SKM-1 treated with dmso at 0.1 percent for 144 hours (cell line): ENCODE measurements around the gene CCDC107.
A peak's percentile ranks its signal among the peaks of the same experiment; 100 is the strongest.

ENCODE experiments used
- DNase-seq: peaks from one replicate; lab custom pipeline; 2025; ENCODE audit not compliant: unreplicated experiment; lab: John Stamatoyannopoulos, UW

CCDC107 gene

DNA sequence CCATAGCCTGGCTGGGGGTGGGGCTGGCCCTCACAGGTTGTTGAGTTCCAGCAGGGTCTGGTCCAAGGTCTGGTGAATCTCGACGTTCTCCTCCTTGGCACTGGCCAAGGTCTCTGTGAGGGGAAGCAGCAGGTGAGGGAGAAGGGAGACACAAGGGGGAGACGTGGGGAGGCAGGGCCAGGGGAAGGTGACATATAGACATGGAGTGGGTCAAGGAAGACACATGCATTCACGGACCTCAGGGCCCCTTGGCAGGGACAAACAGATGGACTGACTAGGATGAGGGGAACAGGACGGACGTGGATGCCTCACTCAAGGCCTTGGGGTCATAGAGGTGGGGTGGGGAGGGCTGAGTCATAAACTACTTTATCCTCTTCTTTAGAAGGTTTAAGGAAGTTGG, 24.0 kb downstream of the CCDC107 start:
- no peak for DNase-seq

DNA sequence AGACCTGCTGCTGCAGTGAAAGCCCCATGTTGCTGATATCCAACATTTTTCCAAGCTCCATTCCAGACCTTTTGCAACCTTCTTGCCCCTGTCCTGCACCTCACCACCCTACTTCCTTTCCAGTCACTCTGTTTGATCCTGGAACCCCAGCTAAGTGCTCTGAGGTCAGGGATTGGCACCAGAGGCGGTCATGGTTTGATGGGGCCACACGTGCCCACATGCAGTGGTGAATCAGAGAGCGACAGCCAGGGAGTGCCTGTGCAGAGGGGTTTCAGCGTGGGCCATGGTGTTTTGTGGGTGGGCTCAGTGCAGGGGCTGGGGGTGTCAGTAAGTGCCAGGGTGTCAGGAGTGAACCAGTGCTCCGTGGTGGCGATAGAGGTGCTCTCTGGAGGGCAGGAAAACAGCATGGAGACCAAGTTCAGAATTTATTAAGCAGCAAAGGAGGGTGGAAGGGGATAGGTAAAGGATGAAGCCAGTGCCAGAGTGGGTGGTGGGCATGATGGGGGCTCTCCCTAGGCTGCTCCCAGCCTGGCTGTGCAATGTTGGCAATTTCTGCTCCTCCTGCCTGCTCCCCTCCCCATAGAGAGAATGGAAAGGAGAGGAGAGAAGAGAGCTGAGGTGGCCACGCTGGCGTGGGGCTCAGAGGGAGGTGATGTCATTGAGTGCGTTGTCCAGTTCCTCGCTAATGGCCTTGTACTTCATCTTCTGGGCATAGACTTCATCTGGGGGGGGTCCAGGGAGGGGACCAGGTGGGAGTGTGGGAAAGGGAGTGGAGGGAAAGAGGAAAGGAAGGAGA, 24.6 kb downstream of the CCDC107 start:
- DNase-seq, result no peak

DNA sequence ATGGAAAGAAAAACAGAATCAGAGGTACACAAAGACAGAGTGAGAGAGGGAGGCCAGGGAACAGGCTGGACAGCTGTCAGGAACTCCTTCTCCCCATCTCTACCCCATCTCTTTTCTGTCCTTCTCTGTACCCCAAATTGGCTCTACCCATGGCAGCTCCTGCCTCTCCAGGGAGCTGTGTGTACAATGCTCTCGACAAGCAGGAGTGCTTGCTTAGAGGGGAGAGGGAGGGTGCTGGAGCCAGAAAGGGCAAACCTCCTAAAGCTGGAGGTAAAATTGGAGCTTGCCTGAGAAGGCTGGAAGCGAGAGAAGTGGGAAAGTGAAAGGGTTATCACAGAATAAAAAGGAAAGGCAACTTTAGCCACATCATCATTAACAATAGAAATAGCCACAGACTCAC, 25.2 kb downstream of the CCDC107 start:
- DNase-seq, result no peak

DNA sequence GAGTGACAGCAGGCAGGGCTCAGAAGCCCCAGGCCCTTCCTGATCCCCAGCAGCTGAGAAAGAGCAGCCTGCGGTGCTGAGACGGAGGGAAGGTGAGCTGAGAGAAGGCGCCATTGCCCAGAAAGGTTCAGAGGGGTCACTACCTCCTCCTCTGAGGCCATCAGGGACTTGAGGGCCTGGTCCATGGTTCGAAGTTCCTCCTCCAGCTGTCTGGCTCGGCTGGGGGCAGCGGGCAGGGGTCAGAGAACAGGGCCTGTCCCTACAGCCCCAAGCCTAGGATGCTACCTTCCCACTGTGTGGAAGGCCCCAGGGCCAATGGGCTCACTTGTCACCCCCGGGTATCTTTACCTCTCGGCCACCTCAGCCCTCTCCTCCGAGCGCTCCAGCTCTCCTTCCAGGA, 26.8 kb downstream of the CCDC107 start:
- no peak for DNase-seq

DNA sequence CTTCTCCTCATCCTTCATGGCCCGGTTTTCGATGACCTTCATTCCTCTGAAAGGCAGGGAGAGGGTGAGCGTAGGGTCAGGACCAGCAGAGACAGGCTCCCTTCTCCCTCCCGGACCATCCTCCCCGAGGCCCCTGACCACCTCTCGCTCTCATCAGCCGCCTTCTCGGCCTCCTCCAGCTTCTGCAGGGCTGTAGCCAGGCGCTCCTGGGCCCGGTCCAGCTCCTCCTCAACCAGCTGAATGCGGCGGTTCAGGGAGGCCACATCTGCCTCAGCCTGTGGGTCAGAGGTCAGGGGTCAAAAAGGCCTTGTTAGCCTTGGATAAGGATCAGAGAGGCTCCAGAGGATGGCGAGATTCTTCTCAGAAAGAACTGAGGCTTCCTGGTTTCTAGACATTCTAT, 27.4 kb downstream of the CCDC107 start:
- DNase-seq, result no peak

DNA sequence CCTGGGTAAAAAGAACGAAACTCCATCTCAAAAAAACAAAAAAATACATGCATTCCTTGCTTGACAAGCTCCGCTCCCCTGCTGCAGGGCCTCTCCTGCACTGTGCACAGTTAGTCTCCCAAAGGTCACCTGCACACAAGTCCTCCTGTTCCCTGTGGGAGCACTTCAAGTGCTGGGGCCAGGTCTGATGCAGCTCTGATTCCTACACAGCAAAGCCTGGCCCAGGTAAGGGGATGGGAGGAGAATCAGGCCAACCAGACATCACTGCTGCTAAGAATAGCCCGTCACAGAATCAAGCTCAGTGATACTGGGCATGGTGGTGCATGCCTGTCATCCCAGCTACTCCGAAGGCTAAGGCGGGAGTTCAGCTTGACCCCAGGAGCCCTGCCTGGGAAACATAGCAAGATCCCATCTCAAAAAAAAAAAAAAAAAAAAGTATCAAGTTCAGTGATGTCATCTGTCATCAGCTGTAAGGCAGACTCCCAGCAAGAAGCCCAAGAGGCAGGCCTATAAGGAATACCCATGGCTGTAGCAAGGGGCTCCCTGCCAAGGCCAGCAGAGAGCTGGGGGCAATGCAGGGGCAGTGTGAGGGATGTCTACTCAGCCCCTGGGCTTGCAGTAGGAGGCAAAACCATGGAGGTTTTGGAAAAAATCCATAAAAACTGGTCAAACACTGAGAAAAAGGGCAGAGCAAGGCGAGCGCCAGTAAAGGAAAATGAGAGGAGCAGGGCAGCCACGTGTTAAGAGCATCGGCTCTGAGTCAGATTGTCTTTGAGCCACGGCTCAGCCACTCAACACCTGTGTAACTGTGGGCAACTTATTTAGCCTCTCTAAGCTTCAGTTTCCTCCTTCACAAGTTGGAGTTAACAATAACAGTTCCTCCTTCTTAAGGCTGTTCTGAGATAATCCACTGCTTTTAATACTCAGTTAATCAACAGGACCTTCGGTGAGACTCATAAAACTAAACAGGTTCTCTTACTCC, 28.4 kb downstream of the CCDC107 start:
- no peak for DNase-seq

DNA sequence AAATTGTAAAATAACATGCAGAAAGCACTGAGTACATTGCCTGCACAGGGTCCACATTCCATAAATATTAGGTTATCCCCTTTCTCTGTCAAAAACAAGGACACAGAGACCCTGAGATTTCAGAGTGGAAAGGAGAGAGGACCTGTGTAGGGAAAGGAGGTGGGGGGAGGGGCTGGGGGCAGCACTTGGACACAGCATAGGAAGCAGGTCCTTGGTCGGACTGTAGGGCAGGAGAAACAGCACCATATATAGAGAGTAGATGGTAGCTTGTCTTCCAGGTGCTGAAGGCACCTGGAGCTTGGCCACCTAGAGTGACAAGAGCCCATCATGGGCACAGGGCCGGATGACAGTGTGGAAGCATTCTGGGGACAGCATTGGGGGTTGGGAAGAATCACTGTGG, 29.2 kb downstream of the CCDC107 start:
- no peak for DNase-seq

DNA sequence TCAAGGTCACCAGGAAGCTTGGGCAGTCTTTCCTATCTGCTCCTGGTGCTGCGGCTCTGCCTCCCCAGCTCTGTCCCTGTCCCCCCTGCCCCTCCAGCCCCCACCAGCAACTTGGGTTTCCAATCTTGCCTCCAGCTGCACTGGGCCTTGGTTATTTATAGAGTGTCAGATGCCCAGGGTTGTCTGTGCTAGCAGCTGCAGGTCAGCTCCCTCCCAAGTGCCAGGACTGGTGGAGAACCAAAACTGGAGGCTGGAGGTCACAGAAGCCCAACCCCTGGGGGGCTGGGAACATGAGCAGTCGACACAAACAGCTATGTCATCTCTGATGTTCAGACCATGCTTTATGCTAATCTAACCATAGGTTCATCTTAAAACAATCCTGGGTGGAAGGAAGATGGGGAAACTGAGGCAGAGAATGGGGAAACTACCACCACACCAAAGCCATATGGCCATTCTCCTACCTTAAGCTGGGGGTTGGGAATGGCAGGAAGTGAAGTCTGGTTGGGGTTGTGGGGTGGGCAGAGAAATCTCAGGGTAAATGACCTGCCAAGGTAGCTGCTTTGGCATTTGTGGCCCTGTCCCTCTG, 30.0 kb downstream of the CCDC107 start:
- DNase-seq, result no peak

DNA sequence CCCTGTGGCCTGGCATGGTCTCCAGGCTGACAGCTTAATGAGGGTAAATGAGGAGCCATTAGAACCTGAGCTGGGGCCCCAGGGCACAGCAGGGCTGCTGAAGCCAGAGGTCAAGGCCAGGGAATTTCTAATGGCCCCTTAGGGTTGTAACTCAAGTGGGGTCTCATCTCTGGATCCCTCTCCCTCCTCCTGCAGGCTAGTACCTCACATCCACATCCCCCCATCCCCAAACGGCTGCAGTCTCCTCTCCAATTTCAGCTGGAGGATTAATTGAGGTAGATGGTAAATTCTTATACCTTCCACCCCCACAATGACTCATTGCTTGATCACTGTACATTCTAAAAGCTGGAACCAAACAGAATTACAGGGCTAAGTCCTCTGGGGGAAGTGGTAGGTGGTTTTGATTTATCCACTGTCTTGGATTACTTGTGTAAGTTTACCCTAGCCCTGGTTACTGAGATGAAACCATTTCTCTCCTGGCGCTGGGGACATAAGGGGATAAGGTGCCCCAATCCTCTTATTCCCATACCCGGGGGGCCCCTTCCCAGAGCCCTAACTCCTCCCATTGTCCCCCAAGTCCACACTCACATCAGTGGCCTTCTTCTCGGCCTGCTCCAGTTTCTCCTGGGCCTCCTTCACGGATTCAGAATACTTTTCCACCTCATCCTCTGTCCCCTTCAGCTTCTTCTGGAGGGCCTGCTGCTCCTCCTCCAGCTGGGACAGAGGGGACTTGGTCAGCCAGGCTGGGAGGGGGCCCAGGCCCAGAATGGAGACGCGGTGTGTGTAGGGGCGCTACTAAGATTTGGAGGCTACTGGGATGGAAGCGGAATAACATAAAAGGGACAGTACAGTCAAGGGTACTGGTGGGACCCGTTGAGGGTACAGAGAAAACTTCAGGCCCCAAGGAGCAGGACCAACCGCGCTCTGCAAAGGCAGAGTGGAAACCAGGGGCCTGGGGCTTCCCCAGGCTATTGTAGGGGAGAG, 30.8 kb downstream of the CCDC107 start:
- no peak for DNase-seq

DNA sequence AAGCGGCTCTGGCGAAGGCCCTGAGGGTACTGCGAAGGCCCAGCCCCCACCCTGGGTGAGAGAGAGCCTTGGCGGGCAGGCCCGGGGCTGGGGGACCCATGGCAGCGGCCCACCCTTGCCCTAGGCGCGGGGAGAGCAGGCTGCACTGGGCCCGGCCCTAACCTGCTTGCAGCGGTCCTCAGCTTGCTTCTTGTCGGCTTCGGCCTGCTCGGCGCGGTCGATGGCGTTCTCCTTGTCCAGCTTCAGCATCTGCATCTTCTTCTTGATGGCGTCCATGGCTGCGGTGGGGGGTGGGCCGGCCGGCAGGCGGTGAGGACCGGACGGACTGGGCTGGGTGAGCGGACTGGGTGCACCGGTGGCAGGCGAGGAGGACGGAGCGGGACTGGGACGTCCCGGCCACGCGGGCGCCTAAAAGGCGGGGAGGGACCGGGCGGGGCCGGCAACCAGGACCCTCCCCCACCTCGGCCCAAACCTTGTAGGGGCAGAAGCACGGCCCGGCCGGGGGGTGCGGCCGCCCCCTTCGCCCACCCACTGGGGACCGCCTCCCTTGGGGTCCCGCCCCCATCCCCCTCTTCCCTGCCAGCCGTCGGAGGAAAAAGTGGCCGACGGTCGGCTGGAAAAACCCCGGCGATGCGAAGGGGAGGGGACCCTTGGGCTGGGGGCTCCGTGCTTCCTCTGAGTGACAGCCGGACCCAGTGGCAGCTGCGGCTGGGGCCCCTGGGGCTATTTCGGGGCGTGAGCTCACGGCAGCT, 31.6 kb downstream of the CCDC107 start, which contains the start of gene TPM2:
TPM2 (minus strand) TSS at position 384 of the 752 bp plus-strand sequence; CDS start at position 276, 108 bp downstream.
- no peak for DNase-seq

DNA sequence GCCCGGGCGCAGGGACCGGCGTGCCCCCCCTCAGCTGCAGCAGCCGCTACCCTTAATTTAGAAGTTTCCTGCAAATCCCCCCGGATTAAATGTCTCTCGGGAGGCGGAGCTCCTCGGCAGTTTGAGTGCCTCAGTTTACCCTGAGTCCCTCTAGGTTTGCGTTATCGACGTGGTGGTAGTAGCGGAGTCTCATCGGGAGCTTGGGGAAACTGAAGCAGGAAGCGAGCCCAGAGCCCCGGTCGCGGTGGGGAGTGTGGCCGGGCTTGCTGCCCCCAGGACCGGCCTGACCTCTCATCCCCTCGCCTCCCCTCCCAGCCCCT, 32.2 kb downstream of the CCDC107 start:
- DNase-seq, result no peak

DNA sequence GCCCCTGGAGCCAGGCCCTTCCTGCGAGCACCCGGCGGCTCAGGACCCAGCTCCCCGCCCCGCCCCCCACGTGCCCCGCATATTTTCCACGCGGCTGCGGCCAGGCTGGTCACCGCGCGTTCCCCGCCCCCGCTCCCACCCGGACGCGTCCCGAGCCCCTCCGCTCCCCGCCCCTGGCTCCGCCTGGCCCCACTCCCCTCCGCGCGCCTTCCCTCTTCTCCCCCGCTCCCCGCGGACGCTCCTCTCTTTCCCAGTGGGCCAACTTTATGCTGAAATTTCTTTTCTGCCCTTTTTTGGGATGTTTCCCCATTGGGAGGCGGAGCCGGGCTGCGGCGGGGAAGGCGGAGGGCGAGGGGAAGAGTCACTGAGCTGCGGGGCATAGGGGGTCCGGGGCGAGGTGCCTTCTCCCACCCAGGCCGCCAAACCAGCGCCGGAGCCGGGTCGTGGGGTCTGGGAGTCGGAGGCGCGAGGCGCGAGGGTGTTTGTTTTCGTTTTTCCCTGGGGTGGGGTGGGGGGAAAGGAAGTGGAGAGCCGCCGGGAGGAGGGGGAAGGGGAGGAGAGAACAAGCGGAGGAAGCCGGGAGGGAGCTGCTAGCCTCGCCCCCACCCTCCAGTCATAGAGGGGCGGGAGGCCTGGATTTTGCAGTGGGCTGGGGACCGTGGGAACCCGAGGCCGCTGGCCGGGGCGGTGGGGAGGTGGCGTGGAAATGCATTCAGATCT, 32.7 kb downstream of the CCDC107 start:
- DNase-seq, result peak; percentile 40

DNA sequence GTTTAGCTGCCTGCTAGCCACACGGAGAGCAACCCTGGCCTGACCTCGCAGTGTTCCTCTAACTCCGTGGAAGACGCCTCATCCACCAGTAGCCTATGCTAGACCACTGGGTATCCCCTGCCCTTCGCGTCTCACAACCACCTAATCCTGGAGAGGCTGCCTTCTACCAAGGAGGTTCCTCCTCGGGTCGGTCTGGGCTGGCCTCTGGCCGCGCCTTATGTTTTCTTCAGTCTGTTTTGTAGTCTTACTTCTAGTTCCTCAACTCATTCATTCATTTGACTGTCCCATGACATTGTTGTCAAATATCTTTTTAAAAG, 33.2 kb downstream of the CCDC107 start:
- DNase-seq, result peak; percentile 18

DNA sequence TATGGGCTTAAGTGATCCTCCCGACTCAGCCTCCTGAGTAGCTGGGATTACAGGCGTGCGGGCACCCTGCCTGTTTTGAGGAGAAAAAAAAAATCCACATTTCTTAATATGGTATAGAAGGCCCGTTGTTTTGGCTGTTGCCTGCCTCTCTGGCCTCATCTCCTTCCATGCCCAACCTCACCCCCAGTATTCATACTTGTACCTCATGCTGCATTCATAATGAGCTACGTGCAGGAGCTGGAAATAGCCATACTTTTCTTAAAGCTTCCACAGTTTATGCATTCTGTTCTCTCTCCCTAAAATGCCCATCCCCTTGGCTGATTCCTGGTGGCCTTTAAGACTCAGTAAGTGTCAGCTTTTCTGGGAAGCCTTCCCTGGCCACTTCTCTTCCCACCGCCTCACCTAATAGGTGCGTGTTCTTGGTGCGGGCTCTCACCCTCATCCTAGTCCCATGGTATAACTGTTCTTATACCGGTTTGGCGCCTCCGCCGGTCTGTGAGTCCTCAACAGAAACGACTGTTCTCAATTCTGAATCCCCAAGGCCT, 33.7 kb downstream of the CCDC107 start:
- no peak for DNase-seq

DNA sequence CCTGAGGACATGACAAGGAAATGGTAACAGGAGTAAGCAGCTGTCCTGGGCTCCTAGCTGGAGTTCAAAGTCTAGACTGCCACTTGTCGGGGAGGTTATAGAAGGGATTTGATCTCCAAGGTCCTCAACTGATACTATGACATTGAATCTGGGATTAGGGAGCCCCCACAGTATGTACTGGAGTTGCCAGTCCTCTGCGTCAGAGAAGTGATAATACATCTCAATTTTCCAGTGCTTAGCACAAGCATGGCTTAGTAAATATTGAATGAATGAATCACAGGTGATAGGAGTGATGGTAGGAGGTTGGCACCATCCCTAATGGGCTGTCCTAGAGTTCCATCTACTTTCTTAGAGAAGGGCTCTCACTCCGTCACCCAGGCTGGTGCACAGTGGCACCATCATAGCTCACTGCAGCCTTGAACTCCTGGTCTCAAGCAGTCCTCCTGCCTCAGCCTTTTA, 37.9 kb downstream of the CCDC107 start:
- no peak for DNase-seq

DNA sequence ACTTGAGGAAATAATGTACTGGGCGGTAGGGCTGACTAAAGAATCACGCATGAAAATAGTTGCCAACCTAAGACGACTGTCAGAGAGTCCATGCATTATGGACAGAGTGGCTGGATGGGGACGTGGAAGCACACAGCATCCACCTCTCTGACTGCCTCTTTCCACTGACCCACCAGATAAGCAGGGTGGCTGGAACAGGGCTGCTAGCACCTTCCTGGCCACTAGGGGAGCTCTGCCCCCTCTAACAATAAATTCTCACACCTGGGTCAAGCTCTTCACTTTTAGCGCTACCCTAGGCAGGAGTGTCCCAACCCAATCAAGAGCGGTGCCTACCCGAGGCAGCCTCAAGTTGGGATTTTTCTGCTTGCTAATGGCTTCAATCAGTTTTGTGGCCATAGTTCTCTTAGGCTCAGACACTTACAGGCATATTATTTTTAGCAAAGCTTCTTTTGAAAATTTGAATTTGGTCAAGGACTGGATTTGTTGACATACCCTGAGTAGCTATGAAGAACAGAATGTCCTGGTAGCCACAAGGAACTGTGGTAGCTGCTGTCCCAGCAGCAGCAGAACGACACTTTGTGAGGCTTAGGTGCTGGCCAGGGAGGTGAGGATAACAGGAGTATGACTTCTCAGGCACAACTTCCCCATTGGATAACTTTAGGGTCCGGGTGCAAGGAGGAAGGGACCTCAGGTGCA, 38.6 kb downstream of the CCDC107 start:
- DNase-seq, result peak; percentile 56

DNA sequence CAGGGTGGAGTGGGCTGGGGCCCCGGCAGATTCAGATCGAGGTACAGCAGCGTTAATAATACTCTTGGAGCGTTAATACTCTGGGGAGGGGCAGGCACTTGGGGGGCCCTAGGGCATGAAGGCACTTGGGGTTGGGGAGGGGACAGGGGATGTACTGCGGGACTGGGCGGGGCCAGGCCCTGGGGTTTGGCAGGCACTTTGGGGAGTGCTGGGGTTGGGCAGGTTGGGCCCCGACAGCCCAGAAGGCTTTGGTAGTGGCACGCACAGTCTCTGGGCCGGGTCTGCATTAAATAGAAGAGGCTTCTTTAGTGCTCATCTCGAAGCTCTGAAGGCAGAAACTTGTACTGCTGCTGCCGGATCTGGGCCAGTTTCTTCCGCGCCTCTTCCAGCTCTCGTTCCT, 39.4 kb downstream of the CCDC107 start:
- no peak for DNase-seq

DNA sequence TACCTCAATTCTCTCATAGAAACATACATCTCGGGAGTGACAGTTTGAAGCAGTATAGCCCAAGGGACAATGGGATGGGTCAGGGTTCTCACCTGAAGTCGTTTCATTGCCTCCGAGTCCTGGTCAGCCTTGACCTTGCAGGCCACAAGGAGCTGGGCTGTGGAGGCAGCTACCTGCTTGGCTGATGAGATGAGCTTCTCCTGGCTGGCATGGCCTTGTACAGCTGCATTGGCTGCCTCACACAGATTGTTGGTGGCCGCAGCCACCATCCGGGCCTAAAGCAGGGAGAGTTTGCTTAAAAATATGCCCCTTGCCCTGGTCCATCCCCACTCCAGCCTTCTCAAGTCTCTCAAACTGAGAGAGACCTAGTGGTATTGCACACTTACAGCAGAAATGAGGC, 40.1 kb downstream of the CCDC107 start:
- DNase-seq, result no peak
